Ishikawa (cell line): ENCODE results near the gene OR13J1.

Experiments
- CEBPB ChIP-seq: IDR thresholded peaks from 2 replicates; pipeline ENCODE4 v1.6.1; 2012
- CREB1 ChIP-seq: IDR thresholded peaks from 2 replicates; pipeline ENCODE4 v1.6.1; 2012; ENCODE audit warnings: low read depth
- EGR1 ChIP-seq: IDR thresholded peaks from 2 replicates; pipeline ENCODE4 v1.6.1; 2012
- EP300 ChIP-seq: IDR thresholded peaks from 2 replicates; pipeline ENCODE4 v1.6.1; 2012; ENCODE audit warnings: borderline replicate concordance
- FOXM1 ChIP-seq: IDR thresholded peaks from 2 replicates; pipeline ENCODE4 v1.6.1; 2012; ENCODE audit warnings: low read depth, borderline replicate concordance
- MAX ChIP-seq: IDR thresholded peaks from 2 replicates; pipeline ENCODE4 v1.6.1; 2012
- NFIC ChIP-seq: IDR thresholded peaks from 2 replicates; pipeline ENCODE4 v1.6.1; 2012
- RAD21 ChIP-seq: IDR thresholded peaks from 2 replicates; pipeline ENCODE4 v1.6.1; 2012; ENCODE audit warnings: low read depth
- REST ChIP-seq: IDR thresholded peaks from 2 replicates; pipeline ENCODE4 v1.6.1; 2012; ENCODE audit warnings: low read depth, mild to moderate bottlenecking
- TAF1 ChIP-seq: IDR thresholded peaks from 2 replicates; pipeline ENCODE4 v1.6.1; 2012; ENCODE audit warnings: low read depth, mild to moderate bottlenecking
- TCF12 ChIP-seq: IDR thresholded peaks from 2 replicates; pipeline ENCODE4 v1.6.1; 2012; ENCODE audit warnings: low read depth
- TEAD4 ChIP-seq: IDR thresholded peaks from 2 replicates; pipeline ENCODE4 v1.6.1; 2012
- USF1 ChIP-seq: IDR thresholded peaks from 2 replicates; pipeline ENCODE4 v1.6.1; 2012
- YY1 ChIP-seq: IDR thresholded peaks from 2 replicates; pipeline ENCODE4 v1.6.1; 2012; ENCODE audit warnings: low read depth
- ZBTB7A ChIP-seq: IDR thresholded peaks from 2 replicates; pipeline ENCODE4 v1.6.1; 2012; ENCODE audit warnings: low read depth

OR13J1 gene

GRCh38 chr9:35908504-35909125 lies 38.4 kb upstream of the OR13J1 start:
- TF ChIP-seq CREB1 = no peak
- TF ChIP-seq REST = no peak
- TF ChIP-seq TAF1 = no peak
- TF ChIP-seq FOXM1 = no peak
- peak; percentile 10; the same call in 1 of the 2 replicates for TF ChIP-seq MAX
- 0 out of 2 replicates have a peak, but pooled peaks have one; percentile 3 for TF ChIP-seq TCF12
- no peak for TF ChIP-seq EP300

GRCh38 chr9:35907711-35908503 lies 37.7 kb upstream of the OR13J1 start:
- TF ChIP-seq TEAD4 (peak; percentile 57), CEBPB (no peak), EGR1 (0 out of 2 replicates have a peak, but pooled peaks have one; percentile 7), TCF12 (peak; percentile 33; the same call in 1 of the 2 replicates), CREB1 (no peak), EP300 (peak; percentile 78; the same call in 1 of the 2 replicates), MAX (0 out of 2 replicates have a peak, but pooled peaks have one; percentile 22), TAF1 (0 out of 2 replicates have a peak, but pooled peaks have one; percentile 35), YY1 (no peak), RAD21 (no peak), NFIC (peak; percentile 92), USF1 (no peak), REST (no peak), ZBTB7A (peak; percentile 86), FOXM1 (peak; percentile 79)

GRCh38 chr9:35906923-35907699 lies 36.9 kb upstream of the OR13J1 start:
- TF ChIP-seq TAF1 (no peak), TCF12 (no peak), EP300 (no peak), RAD21 (no peak), FOXM1 (no peak), REST (no peak), ZBTB7A (no peak), CEBPB (no peak), MAX (no peak), TEAD4 (no peak), CREB1 (no peak), EGR1 (no peak), YY1 (no peak), NFIC (no peak), USF1 (no peak)
